Brain microvascular endothelial cell (primary cell): Measurements from ENCODE around the gene NPAS2.

Experiments used
- DNase-seq: peaks from one replicate; pipeline ENCODE4 v3.0.0-alpha.2; 2020
- H3K27ac ChIP-seq: fragments of 250-450 bp; sonication (Bioruptor Pico); 2 replicates; pipeline ENCODE4 v1.5.1; 2020; ENCODE audit warnings: mild to moderate bottlenecking, moderate library complexity
- H3K27me3 ChIP-seq: fragments of 250-450 bp; sonication (Bioruptor Pico); replicated peaks from 2 replicates; pipeline ENCODE4 v1.5.1; 2020; ENCODE audit warnings: mild to moderate bottlenecking
- H3K36me3 ChIP-seq: fragments of 250-450 bp; sonication (Bioruptor Pico); replicated peaks from 2 replicates; pipeline ENCODE4 v1.5.1; 2020; ENCODE audit warnings: mild to moderate bottlenecking
- H3K4me3 ChIP-seq: 2 replicates; pipeline ENCODE4 v1.5.1; 2011; ENCODE audit warnings: low read depth, mild to moderate bottlenecking, control low read depth, low read length, moderate library complexity
- CTCF ChIP-seq: IDR thresholded peaks from 2 replicates; pipeline ENCODE4 v1.5.1; 2011; ENCODE audit warnings: low read depth, mild to moderate bottlenecking, moderate library complexity, low read length, control low read depth, inconsistent platforms; ENCODE audit errors: missing control alignments
- in situ Hi-C: cut with HindIII; loops from 2 replicates; pipeline ENCODE4 v1.10.0; 2017; ENCODE audit warnings: low sequenced_read_pairs, low pct_ligation_motif_present

Gene NPAS2

GRCh38 chr2:100975521-100975785 lies 155.5 kb downstream of the NPAS2 start:
- H3K27me3 ChIP-seq, result no peaks in the 10 kb centered on the region
- H3K4me3 ChIP-seq, result no peak overlapping the region
- H3K27ac ChIP-seq, result no peak overlapping the region
- DNase-seq, result no peak
- TF ChIP-seq CTCF, result no peak
- H3K36me3 ChIP-seq, result peaks cover 57% of the 10 kb centered on the region
- in situ Hi-C loops, result no loop called here

- Histone ChIP-seq H3K27me3 (no peaks in the 10 kb centered on the region), H3K27ac (no peak overlapping the region), H3K36me3 (peaks cover 57% of the 10 kb centered on the region), H3K4me3 (no peak overlapping the region)
- in situ Hi-C loops, result no loop called here
- DNase-seq, result no peak
- no peak for TF ChIP-seq CTCF
Observed at GRCh38 chr2:100976061-100976460, 156.1 kb downstream of the NPAS2 start.

GRCh38 chr2:100976645-100977391 lies 156.9 kb downstream of the NPAS2 start:
- no peak overlapping the region for H3K4me3 ChIP-seq

GRCh38 chr2:100977511-100977910 lies 157.6 kb downstream of the NPAS2 start:
- Histone ChIP-seq H3K27me3 (no peaks in the 10 kb centered on the region), H3K27ac (no peak overlapping the region), H3K36me3 (peaks cover 53% of the 10 kb centered on the region), H3K4me3 (no peak overlapping the region)
- in situ Hi-C loops, result no loop called here
- TF ChIP-seq CTCF, result no peak
- DNase-seq, result no peak

More at GRCh38 chr2:100976645-100977391, 156.9 kb downstream of the NPAS2 start:
- Histone ChIP-seq H3K36me3 (peaks cover 54% of the 10 kb centered on the region), H3K27ac (no peak overlapping the region), H3K27me3 (no peaks in the 10 kb centered on the region)
- in situ Hi-C loops, result no loop called here
- DNase-seq, result peak; percentile 26
- TF ChIP-seq CTCF, result no peak

GRCh38 chr2:100978582-100979191 lies 158.7 kb downstream of the NPAS2 start:
- Histone ChIP-seq H3K4me3 (no peak overlapping the region), H3K36me3 (peaks cover 54% of the 10 kb centered on the region), H3K27me3 (no peaks in the 10 kb centered on the region), H3K27ac (peak overlapping the region; percentile 18)
- in situ Hi-C loops, result no loop called here
- peak; percentile 21 for DNase-seq
- TF ChIP-seq CTCF, result no peak
